Measurements from ENCODE around the gene SOWAHA.

The SOWAHA gene

GRCh38 chr5:132823481-132824050 lies 10.5 kb downstream of the SOWAHA start:
- no peak overlapping the region for H3K4me3 ChIP-seq (ENCODE audit: low read depth, low read length)
- H3K79me2 ChIP-seq (ENCODE audit: control insufficient read depth, insufficient read depth, low read length, poor library complexity): no peaks in the 10 kb centered on the region
- H3K23ac ChIP-seq (ENCODE audit: low read length): no peak overlapping the region
- WGBS (ENCODE audit: extremely low coverage, insufficient coverage, insufficient read length): no CpG with 5 or more reads among the region's 7 CpGs
- H3K9me3 ChIP-seq (ENCODE audit: insufficient read depth, low read depth, low read length): no peaks in the 10 kb centered on the region
- H3K18ac ChIP-seq (ENCODE audit: low read length): peak overlapping the region; percentile 9
- H3K9ac ChIP-seq (ENCODE audit: low read length): no peak overlapping the region
- H3K79me1 ChIP-seq (ENCODE audit: low read length): peaks cover 14% of the 10 kb centered on the region
- H3K14ac ChIP-seq (ENCODE audit: low read length): peak overlapping the region; percentile 7
- H3K27ac ChIP-seq (ENCODE audit: low read depth, low read length): peak overlapping the region; percentile 0
- no peak overlapping the region for H3K4ac ChIP-seq (ENCODE audit: low read depth, low read length)
- peak overlapping the region; percentile 44 for H2BK12ac ChIP-seq (ENCODE audit: low read length)
- peaks cover 0 to 3% of the 10 kb centered on the region in 2 experiments for H3K36me3 ChIP-seq (ENCODE audit: control insufficient read depth in 1 of 2, insufficient read depth in 2 of 2, low read length in 2 of 2)
- H2AK5ac ChIP-seq (ENCODE audit: low read length): peak overlapping the region; percentile 75
- peak overlapping the region; percentile 64 for H3K4me2 ChIP-seq (ENCODE audit: low read length)
- H3K27me3 ChIP-seq (ENCODE audit: insufficient read depth, low read length): no peaks in the 10 kb centered on the region
- peak overlapping the region; percentile 18 for H4K91ac ChIP-seq (ENCODE audit: low read depth, low read length)
- H2AFZ ChIP-seq (ENCODE audit: insufficient read depth, low read length, poor library complexity): peak overlapping the region; percentile 24
- no peak for DNase-seq
- peaks cover 19 to 32% of the 10 kb centered on the region in 2 experiments for H3K4me1 ChIP-seq (ENCODE audit: control insufficient read depth in 1 of 2, insufficient read depth in 2 of 2, low read length in 2 of 2)
- H4K12ac ChIP-seq (ENCODE audit: low read depth, low read length): peak overlapping the region; percentile 19
- H4K8ac ChIP-seq (ENCODE audit: low read depth, low read length): peak overlapping the region; percentile 26
- H2BK120ac ChIP-seq (ENCODE audit: insufficient read depth, low read length, poor library complexity): no peak overlapping the region
- H2BK5ac ChIP-seq (ENCODE audit: low read depth, low read length, poor library complexity): no peak overlapping the region

- no peak overlapping the region for H2BK5ac ChIP-seq (ENCODE audit: low read depth, low read length, poor library complexity)
- no peaks in the 10 kb centered on the region for H3K9me3 ChIP-seq (ENCODE audit: insufficient read depth, low read depth, low read length)
- H3K4ac ChIP-seq (ENCODE audit: low read depth, low read length): no peak overlapping the region
- H3K4me1 ChIP-seq (ENCODE audit: control insufficient read depth in 1 of 2, insufficient read depth in 2 of 2, low read length in 2 of 2): peaks cover 21 to 30% of the 10 kb centered on the region in 2 experiments
- H2AK5ac ChIP-seq (ENCODE audit: low read length): no peak overlapping the region
- H3K36me3 ChIP-seq (ENCODE audit: control insufficient read depth in 1 of 2, insufficient read depth in 2 of 2, low read length in 2 of 2): peaks cover 0 to 3% of the 10 kb centered on the region in 2 experiments
- H3K79me2 ChIP-seq (ENCODE audit: control insufficient read depth, insufficient read depth, low read length, poor library complexity): no peaks in the 10 kb centered on the region
- H3K27me3 ChIP-seq (ENCODE audit: insufficient read depth, low read length): no peaks in the 10 kb centered on the region
- no peak overlapping the region for H3K9ac ChIP-seq (ENCODE audit: low read length)
- no peak overlapping the region for H2AFZ ChIP-seq (ENCODE audit: insufficient read depth, low read length, poor library complexity)
- H2BK12ac ChIP-seq (ENCODE audit: low read length): no peak overlapping the region
- no peak overlapping the region for H2BK120ac ChIP-seq (ENCODE audit: insufficient read depth, low read length, poor library complexity)
- no peak overlapping the region for H4K91ac ChIP-seq (ENCODE audit: low read depth, low read length)
- DNase-seq: no peak
- H3K14ac ChIP-seq (ENCODE audit: low read length): no peak overlapping the region
- H3K27ac ChIP-seq (ENCODE audit: low read depth, low read length): no peak overlapping the region
- H3K79me1 ChIP-seq (ENCODE audit: low read length): peaks cover 14% of the 10 kb centered on the region
- H4K8ac ChIP-seq (ENCODE audit: low read depth, low read length): no peak overlapping the region
- H3K18ac ChIP-seq (ENCODE audit: low read length): no peak overlapping the region
- WGBS (ENCODE audit: extremely low coverage, insufficient coverage, insufficient read length): no CpG with 5 or more reads among the region's 3 CpGs
- no peak overlapping the region for H3K4me3 ChIP-seq (ENCODE audit: low read depth, low read length)
- H3K23ac ChIP-seq (ENCODE audit: low read length): no peak overlapping the region
- no peak overlapping the region for H4K12ac ChIP-seq (ENCODE audit: low read depth, low read length)
- H3K4me2 ChIP-seq (ENCODE audit: low read length): no peak overlapping the region
Measured at GRCh38 chr5:132824426-132824825, 11.3 kb downstream of the SOWAHA start.

GRCh38 chr5:132825033-132825833 lies 12.1 kb downstream of the SOWAHA start:
- H3K27ac ChIP-seq (ENCODE audit: low read depth, low read length): no peak overlapping the region
- WGBS (ENCODE audit: extremely low coverage, insufficient coverage, insufficient read length): no CpG with 5 or more reads among the region's 71 CpGs
- peaks cover 17% of the 10 kb centered on the region for H3K79me1 ChIP-seq (ENCODE audit: low read length)
- peaks cover 0 to 3% of the 10 kb centered on the region in 2 experiments for H3K36me3 ChIP-seq (ENCODE audit: control insufficient read depth in 1 of 2, insufficient read depth in 2 of 2, low read length in 2 of 2)
- H3K27me3 ChIP-seq (ENCODE audit: insufficient read depth, low read length): no peaks in the 10 kb centered on the region
- H3K9me3 ChIP-seq (ENCODE audit: insufficient read depth, low read depth, low read length): no peaks in the 10 kb centered on the region
- peak overlapping the region; percentile 8 for H2BK120ac ChIP-seq (ENCODE audit: insufficient read depth, low read length, poor library complexity)
- peak overlapping the region; percentile 45 for H2BK12ac ChIP-seq (ENCODE audit: low read length)
- peak overlapping the region; percentile 49 for H3K18ac ChIP-seq (ENCODE audit: low read length)
- no peak overlapping the region for H3K23ac ChIP-seq (ENCODE audit: low read length)
- peaks cover 25 to 33% of the 10 kb centered on the region in 2 experiments for H3K4me1 ChIP-seq (ENCODE audit: control insufficient read depth in 1 of 2, insufficient read depth in 2 of 2, low read length in 2 of 2)
- no peak overlapping the region for H3K9ac ChIP-seq (ENCODE audit: low read length)
- H3K4me2 ChIP-seq (ENCODE audit: low read length): peak overlapping the region; percentile 62
- H4K91ac ChIP-seq (ENCODE audit: low read depth, low read length): peak overlapping the region; percentile 53
- H4K8ac ChIP-seq (ENCODE audit: low read depth, low read length): peak overlapping the region; percentile 64
- H3K79me2 ChIP-seq (ENCODE audit: control insufficient read depth, insufficient read depth, low read length, poor library complexity): peaks cover 3% of the 10 kb centered on the region
- peak overlapping the region; percentile 57 for H3K14ac ChIP-seq (ENCODE audit: low read length)
- H3K4me3 ChIP-seq (ENCODE audit: low read depth, low read length): peak overlapping the region; percentile 29
- no peak overlapping the region for H2BK5ac ChIP-seq (ENCODE audit: low read depth, low read length, poor library complexity)
- H3K4ac ChIP-seq (ENCODE audit: low read depth, low read length): no peak overlapping the region
- peak overlapping the region; percentile 13 for H4K12ac ChIP-seq (ENCODE audit: low read depth, low read length)
- DNase-seq: no peak
- H2AK5ac ChIP-seq (ENCODE audit: low read length): no peak overlapping the region
- H2AFZ ChIP-seq (ENCODE audit: insufficient read depth, low read length, poor library complexity): peak overlapping the region; percentile 24

DNA sequence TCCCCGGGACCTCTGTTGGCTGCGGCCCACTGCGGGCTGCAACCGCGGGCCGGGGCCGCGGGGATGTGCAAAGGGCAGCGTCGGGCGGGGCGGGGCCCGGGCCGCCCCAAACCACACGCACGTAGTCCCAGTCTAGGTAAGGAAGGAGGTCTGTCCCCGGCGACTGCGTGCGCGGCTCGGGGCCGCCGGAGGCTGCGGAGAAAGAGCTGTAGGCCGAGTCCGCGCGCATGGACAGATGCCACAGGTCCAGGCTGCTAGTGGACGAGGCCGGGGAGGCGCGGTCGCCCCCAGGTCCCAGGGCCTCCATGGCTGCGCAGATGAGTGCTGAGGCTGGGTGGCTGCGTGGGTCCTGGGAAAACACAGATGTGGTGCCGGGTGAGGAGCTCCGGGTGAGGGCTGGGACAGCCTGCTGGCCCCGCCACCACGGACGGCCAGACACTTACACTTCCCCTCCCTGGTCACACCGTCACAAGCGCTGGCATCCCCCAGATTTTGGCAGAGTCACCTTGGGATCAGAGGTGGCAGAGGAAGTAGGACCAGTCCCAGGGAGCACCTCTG lies 12.8 kb downstream of the SOWAHA start:
- Histone ChIP-seq H3K4ac (ENCODE audit: low read depth, low read length) (no peak overlapping the region), H2BK12ac (ENCODE audit: low read length) (no peak overlapping the region), H2BK120ac (ENCODE audit: insufficient read depth, low read length, poor library complexity) (peak overlapping the region; percentile 21), H4K8ac (ENCODE audit: low read depth, low read length) (peak overlapping the region; percentile 64), H3K18ac (ENCODE audit: low read length) (peak overlapping the region; percentile 51), H3K27me3 (ENCODE audit: insufficient read depth, low read length) (no peaks in the 10 kb centered on the region), H3K9me3 (ENCODE audit: insufficient read depth, low read depth, low read length) (no peaks in the 10 kb centered on the region), H3K14ac (ENCODE audit: low read length) (peak overlapping the region; percentile 57), H2AK5ac (ENCODE audit: low read length) (peak overlapping the region; percentile 4), H2BK5ac (ENCODE audit: low read depth, low read length, poor library complexity) (no peak overlapping the region), H2AFZ (ENCODE audit: insufficient read depth, low read length, poor library complexity) (peak overlapping the region; percentile 24), H4K12ac (ENCODE audit: low read depth, low read length) (no peak overlapping the region), H3K4me3 (ENCODE audit: low read depth, low read length) (peak overlapping the region; percentile 29), H3K79me2 (ENCODE audit: control insufficient read depth, insufficient read depth, low read length, poor library complexity) (peaks cover 6% of the 10 kb centered on the region), H3K4me2 (ENCODE audit: low read length) (peak overlapping the region; percentile 62), H3K36me3 (ENCODE audit: control insufficient read depth in 1 of 2, insufficient read depth in 2 of 2, low read length in 2 of 2) (peaks cover 0 to 3% of the 10 kb centered on the region in 2 experiments), H3K4me1 (ENCODE audit: control insufficient read depth in 1 of 2, insufficient read depth in 2 of 2, low read length in 2 of 2) (peaks cover 28 to 36% of the 10 kb centered on the region in 2 experiments), H3K23ac (ENCODE audit: low read length) (no peak overlapping the region), H3K9ac (ENCODE audit: low read length) (no peak overlapping the region), H3K27ac (ENCODE audit: low read depth, low read length) (no peak overlapping the region), H4K91ac (ENCODE audit: low read depth, low read length) (peak overlapping the region; percentile 53), H3K79me1 (ENCODE audit: low read length) (peaks cover 23% of the 10 kb centered on the region)
- WGBS (ENCODE audit: extremely low coverage, insufficient coverage, insufficient read length): no CpG with 5 or more reads among the region's 43 CpGs
- DNase-seq: no peak
